SU-DHL-6 (cell line): Measurements from ENCODE around the gene CDH13.

Experiments used
- EZH2phosphoT487 ChIP-seq: fragments of 200-600 bp; sonication (generic), shearing (Covaris generic); conservative IDR thresholded peaks from 2 replicates; pipeline ENCODE4 v1.6.1; 2018; ENCODE audit warnings: mild to moderate bottlenecking, antibody characterized with exemption, low read length, moderate library complexity, mixed read lengths
- TF ChIP-seq, protein P1 (sequence below): fragments of 200-600 bp; sonication (generic); IDR thresholded peaks from one replicate; pipeline ENCODE4 v1.5.1; 2017; ENCODE audit warnings: antibody characterized with exemption, mild to moderate bottlenecking, low read length, moderate library complexity; ENCODE audit not compliant: insufficient read depth, poor library complexity, severe bottlenecking

DNA sequence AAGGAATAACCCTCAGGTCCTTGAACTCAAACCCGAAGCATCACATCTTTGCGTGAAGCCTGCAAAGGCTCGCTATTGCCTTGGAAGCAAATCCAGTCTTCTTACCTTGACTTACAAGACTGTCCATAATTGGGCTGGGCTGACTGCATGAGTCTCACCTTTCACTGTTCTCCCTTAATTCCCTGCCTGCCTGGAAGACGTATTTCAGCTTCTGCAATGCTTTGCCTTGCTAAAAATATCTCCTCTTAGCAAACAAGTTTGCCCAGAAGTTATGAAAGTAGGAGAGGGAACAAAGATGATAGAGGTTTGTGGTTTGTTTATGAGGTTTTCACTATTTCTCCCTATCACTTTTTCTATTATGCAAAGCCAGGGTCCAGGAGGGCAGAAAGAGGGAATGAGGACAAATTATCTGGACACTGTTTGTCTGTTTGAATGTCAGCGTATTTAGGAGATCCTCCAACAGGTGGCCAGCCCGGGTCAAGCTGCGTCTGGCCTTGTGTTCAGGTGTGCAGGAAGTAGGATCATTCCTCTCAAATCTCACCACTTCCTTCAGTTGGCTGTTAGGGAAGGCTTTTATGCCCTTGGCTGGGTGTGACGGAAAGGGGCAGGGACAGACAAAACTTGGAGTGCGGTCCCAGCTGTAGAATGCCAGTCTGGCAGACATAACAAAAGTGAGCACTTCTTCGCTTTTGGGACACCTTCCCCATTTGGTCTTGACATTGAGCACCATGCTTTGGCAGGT is 488.9 kb downstream of the CDH13 start:
- TF ChIP-seq, protein P1, sequence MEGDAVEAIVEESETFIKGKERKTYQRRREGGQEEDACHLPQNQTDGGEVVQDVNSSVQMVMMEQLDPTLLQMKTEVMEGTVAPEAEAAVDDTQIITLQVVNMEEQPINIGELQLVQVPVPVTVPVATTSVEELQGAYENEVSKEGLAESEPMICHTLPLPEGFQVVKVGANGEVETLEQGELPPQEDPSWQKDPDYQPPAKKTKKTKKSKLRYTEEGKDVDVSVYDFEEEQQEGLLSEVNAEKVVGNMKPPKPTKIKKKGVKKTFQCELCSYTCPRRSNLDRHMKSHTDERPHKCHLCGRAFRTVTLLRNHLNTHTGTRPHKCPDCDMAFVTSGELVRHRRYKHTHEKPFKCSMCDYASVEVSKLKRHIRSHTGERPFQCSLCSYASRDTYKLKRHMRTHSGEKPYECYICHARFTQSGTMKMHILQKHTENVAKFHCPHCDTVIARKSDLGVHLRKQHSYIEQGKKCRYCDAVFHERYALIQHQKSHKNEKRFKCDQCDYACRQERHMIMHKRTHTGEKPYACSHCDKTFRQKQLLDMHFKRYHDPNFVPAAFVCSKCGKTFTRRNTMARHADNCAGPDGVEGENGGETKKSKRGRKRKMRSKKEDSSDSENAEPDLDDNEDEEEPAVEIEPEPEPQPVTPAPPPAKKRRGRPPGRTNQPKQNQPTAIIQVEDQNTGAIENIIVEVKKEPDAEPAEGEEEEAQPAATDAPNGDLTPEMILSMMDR: no peak
- no peak for TF ChIP-seq EZH2phosphoT487
